HG02973 (cell line): ENCODE results near the gene CCNH.

ENCODE experiments used
- ATAC-seq: cut with Tn5 transposase; IDR thresholded peaks from one replicate; pipeline ENCODE4 v1.9.1; 2021; ENCODE audit warnings: moderate library complexity; ENCODE audit not compliant: unreplicated experiment

CCNH gene

DNA sequence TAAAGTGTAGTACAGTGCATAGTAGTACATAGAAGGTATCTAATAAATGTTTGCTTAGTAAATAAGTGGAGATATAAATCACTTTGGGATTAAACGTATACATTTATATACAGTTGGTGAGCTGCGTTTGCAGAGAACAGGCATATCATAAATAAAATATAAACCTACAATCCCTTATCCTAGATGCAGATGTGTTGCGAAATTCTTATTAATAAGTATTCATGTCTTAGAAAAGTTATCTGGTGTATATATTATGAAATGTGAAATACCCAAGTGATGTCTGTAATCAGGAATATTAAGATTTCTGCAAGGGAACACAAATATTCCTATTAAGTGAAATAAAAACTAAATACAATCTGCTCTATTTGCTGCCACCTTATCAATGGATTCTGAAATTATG, 8.8 kb downstream of the CCNH start:
- no peak for ATAC-seq

DNA sequence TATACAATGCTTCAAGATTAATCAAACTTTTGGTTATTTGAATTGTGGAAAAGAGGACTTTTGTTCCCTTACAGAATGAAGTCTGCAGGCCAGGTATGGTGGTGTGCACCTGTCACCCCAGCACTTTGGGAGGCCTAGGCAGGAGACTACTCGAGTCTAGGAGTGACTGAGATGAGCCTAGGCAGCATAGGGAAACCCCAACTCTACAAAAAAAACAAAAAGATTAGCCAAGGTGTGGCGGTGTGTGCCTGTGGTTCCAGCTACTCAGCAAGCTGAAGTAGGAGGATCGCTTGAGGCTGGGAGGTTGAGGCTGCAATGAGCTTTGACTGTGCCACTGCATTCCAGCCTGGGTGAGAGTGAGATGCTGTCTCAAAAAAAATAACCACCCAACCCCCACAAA, 9.3 kb downstream of the CCNH start:
- no peak for ATAC-seq

DNA sequence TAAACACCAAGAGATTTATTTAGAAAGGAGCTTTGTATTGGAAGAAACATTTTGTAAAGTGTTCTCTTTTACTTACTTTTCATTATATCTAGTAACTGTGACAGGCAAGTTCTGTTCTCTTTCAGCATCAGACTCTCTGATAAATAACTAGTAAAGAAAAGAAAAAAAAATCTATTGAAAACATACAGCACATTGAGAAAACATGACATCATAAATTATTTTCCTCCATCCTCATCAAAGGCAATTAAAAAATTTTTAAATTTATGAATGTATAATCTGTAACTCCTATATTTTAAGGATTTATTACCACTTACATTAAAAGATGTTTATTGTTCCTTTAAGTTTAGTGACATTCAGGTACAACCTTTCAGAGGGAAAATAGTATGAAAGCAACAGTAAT, 11.1 kb downstream of the CCNH start:
- ATAC-seq, result no peak

DNA sequence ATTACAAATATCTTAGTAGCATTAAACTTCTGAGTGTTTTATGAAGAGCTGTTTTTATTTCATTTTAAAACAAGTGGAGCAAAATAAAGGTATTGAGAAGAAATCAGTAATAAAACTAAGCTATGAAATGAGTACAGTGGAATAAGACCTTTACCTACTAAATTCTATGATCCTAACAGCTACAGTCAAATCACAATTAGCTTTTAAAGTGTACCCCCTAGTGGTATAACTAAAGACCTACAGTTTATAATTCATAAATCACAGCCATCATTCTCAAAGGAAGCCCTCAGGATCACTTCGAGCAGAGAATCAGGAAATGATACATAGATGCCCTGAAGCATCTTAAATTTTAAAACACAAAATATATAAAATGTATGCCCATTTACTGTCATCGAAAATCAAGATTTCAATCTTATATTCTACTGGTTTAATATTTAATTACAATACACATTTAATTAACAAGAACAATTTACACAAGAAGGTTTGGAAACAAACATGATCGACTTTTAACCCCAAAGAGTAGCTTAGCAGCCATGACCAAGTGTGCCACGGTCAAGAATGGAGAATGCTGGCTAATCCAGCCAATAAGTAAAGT, 12.3 kb downstream of the CCNH start:
- peak; percentile 74 for ATAC-seq

DNA sequence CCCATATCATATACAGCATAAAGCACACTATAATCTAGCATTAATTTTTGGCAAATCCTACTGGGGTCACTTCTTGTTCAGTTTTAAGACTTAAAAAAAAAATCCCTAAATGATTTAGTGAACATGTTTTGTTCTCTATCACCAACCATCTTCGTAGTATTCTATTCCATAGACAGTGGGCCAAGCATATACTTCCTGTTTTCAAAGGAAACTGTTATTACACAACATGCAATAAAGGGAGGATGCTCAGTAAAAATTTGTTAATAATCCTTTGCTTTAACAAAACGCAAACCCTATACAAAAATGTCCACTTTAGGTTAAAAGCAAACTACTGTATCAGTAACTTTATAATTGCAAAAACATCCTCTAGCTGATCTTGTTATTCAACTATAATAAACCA, 13.0 kb downstream of the CCNH start:
- ATAC-seq, result no peak

DNA sequence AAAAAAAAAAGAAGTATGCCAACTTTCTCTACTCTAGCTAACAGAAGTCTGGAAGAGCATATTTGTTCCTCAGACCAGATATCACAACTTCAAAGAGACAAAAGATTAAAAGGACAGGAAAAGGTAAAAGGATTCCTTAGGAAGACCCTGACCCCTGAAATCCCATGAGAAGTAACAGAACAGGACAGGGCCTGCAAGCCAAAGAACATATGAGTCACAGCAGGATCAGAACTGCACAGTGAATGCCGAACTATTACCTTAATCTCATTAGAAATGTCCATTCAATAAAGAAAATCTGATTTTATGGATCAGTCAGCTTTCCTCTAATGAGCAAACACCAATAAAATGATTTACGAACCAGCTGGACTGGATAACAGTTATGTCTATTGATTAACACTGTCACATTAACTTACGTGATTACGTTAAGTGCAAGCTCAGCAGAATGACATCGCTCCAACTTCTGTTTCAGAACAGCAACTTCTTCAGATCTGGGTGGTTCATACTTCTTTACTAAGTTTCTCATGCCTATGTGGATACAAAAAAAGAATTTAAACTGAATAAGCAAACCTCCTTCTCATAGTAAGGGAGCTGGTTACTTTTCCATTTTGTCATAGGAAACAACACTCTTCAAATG, 13.6 kb downstream of the CCNH start:
- ATAC-seq, result no peak

DNA sequence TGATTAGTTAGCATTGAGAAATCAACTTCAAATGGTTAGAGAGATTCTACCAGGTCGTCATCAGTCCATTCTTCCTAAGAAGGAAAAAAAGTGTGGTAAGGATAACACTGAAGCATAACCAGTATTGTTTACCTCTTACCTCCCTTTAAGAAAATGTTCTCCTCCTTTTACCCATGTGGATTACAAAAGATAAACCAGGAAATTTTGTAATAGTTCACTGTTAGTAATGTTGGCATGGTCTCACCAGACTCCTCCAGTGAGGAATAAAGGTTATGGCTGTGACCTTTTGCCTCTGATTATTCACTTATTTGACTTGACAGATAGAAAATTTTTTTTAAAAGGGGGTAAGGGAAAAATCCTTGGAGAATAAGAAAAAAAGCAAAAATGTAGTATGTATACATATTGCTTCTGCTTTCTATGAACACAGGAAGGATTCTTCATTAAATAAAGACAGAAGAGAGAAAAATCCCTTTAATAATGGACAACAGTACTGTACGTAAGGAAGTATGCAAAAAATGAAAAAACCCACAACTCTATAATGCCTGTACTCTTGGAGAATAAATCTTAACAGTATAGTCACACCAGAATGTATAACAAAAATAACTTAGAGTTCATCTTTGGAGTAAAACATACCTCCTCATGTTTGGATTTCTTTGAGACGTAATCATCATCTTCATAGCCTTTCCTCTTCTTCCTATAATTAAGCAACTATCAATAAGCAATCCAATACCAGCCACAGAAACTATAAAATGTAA, 18.1 kb downstream of the CCNH start:
- no peak for ATAC-seq

DNA sequence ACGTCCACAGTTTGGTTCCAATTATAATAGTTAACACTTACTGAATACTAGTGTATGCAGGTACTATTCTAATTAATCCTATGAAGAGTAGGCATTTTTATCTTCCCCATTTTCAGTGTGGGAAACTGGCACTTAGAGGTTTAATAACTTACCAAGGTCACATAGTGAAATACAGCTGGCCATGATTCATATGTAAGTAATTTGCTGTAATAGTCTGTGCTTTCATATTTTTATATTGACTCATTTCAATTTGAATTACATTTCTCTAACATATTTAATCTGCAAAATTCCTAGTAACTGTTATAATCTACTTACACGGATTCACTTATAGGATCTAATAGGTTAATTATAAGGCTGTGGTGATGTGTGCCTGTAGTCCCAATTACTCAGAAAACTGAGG, 19.4 kb downstream of the CCNH start:
- no peak for ATAC-seq

DNA sequence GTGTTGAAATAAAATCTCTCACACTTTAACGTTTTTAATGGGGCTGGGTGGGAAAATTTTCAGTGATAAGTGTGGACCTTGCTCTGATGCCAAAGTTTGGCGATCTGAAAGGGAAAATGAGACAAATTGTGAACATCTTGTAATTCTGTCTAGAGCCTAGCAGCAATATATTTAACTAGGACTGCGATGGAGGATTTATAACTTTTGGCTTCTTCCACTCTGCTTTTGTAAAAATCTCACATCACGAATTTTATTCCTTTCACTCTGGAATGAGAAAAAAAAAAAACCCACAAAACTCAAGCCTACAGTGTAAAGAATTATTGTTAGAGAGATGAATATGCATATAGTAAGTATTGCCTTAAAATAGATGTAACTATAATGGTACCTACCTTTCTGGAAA, 19.9 kb downstream of the CCNH start:
- ATAC-seq, result no peak

DNA sequence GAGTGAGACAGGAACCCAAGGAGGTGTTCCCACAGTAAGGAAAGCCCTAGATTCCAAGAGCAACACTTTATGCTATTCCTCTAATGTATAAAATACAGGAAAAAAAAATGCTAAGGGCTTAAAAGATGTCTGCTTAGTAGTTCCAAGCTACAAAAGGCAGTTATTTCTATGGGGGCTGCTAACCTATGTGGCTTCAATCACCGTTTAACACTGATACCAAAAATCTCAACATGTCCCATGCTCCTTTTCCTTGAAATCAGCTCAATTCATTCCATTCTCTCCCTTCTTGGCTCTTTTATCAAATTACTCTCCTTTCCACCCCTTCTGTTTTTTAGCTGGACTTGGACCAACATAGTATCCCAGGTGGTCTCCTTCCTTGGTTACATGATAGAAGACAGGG, 20.6 kb downstream of the CCNH start:
- no peak for ATAC-seq

DNA sequence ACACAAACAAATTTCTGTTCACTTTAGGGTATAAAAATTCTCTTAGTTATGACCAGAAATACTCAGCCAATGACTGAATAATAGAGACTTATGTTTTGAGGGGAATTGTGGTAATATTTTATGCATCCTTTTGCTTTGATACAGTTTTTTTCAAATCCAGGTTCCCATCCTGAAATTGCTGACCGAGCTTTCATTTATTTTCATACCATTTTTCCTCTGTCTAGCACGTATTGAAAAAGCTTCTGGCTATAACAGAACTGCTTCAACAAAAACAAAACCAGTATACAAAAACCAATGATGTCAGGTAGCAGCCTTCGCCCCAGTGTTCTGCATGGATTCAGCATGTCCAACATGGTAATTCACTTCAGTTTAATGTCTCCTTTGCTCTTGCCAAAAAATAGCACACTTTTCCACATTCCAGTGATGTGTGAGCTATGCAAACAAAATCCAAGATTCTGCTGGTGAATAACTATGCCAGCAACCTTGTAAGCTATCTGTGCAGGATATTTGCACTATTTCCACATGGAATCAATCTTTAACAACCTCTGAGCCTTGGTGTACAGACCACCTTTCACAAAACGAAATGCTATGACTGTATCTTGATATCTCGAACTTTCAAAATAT, 22.0 kb downstream of the CCNH start:
- ATAC-seq, result no peak

DNA sequence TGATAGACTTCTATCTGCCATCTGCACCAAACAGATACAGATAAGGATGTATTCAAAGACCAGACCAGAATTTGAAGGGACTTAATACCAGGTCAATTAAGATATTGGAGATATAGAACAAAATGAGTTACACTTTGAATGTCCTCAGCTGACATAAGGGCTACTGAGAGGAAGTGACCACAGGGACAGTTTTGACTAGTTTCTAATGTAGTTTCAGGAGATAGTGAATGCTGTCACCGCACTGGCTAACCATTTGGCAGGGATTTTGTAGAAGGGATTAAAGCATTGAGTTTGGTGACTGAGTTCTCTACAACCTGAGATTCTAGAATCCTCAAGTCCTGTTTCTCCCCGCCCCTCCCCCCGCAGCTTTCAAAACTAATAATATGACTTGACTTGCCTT, 22.7 kb downstream of the CCNH start:
- ATAC-seq, result no peak

DNA sequence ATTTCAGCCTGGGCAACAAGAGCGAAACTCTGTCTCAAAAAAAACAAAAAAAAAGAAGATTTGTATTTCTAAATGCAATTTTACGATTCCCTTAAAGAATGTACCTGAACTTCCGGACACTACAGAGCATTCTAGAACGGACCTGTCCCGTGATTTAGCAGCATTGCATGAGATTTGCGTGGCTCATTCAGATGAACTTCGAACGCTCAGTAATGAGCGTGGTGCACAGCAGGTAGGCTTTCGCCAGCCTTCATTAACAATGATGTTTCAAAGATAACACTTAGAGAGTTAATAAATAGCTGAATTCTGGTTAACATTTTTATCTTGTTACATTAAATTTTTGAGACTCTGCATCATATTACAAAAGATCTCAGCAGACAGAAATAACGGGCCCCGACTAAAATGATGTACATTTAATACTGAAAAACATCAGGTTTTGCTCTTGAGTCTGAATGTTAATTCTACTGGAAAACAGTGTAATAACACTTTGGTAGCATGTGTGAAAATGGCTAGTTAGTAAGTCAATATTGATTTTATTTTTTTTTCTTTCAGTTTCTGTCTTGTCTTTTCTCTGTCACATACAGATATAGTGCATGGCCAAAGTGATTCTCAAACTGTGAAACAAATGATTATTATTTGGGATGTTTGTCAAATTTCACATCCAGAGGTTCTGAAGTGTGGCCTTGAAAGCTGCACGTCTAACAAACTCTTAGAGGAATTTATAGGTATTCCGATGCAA, 23.3 kb downstream of the CCNH start:
- no peak for ATAC-seq

DNA sequence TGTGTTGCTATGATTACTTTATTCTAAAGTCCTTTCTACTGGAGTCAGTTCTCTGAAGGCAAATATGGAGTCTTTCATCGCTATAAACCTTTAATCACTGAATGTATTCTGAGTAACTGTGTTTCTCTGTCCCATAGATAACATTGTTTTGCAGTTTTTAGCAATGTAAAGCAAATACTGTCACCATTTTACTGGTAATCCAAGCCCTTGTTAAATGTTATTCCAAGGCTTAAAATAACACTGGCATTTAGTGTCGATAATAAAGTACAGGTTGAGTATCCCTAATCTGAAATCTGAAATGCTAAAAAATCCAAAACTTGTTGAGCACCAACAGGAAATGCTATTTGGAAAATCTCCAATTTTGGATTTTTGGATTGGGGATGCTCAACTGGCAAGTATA, 24.6 kb downstream of the CCNH start:
- no peak for ATAC-seq

DNA sequence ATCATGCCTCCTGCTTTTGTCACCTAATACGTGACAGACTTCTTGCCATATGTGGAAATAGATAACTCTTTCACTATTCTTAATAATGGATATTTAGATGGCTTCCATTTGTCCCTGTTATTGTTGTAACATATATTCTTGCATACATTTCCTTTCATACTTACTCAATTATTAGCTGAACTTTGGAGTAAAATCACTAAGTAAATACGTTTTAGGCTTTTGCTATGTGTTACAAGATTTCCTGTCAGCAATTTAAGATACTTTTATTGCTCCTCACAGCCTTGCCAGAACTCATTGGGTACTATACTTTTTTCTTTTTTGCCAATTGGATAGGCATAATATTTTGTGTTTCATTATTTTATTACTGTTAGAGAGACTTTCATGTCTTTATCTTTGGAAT, 26.9 kb downstream of the CCNH start:
- ATAC-seq, result no peak

DNA sequence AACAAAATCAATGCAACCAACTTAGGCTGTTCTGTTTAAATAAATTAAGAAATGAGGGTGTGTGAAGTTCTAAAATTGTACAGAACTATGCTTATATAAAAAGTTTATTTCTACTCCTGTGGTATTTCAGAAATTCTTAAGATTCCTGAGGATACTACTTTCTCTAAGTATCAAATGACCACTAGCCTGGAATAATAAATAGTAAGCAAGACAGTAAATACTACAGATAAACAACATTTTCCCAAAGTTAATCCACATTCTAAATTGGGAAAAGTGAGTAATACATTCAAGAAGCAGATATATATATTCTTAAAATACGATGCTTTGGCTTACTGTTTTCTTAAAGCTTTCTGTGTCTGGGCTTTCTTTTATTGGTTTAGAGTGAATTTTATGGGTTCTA, 29.5 kb downstream of the CCNH start:
- ATAC-seq, result no peak

DNA sequence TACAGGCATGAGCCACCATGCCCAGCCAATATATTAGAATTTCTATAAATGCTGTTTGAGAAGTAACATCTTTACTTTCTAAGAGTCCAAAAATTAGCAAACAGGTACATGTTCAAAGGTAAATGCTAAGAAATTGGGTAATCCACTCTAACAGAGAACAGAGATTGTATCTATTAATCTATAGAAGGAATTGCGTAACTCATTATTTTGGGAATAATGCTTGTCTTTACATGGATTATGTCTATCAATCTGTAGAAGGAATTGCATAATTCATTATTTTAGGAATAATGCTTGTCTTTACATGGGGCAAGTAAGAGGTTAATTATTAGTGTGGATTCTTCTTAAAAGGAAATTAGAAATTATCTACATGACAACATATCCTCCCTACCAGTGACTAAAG, 30.5 kb downstream of the CCNH start:
- no peak for ATAC-seq

DNA sequence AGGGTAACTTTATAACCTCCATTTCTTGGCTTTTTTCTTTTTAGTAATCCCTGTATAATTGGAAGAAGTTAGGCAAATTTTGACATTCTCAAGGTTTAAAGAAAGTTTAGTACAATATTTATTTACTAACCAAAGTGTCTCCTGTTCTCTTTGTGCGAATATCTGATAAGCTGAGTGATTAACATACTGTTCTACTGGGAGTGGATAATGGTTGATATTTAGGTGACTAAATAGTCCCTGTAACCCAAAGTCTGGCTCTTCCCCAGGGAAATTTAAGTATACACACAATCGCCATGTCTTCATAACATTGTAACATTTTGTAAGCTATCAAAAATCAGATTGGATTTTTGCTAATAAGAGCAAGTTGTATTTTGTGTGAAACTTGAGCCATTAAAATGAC, 40.0 kb downstream of the CCNH start:
- ATAC-seq, result no peak

DNA sequence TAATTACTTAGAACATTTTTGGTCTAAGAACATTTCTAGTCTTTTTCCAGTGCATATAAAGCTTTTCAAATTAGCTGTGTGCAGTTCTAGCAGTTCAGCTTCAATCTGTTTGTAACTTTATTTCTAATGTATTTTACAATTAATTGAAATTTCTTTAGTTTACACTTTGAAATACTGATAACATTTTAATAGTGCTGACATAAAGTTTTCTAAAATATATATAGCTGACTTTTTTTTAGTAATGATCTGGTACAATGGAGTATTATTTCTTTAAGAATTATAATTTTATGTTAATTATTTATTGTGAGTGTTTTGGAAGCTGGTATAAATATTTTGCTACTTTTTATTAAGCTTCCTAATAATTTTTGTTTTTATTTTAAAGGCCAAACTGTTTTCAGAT, 43.3 kb downstream of the CCNH start:
- ATAC-seq, result no peak

DNA sequence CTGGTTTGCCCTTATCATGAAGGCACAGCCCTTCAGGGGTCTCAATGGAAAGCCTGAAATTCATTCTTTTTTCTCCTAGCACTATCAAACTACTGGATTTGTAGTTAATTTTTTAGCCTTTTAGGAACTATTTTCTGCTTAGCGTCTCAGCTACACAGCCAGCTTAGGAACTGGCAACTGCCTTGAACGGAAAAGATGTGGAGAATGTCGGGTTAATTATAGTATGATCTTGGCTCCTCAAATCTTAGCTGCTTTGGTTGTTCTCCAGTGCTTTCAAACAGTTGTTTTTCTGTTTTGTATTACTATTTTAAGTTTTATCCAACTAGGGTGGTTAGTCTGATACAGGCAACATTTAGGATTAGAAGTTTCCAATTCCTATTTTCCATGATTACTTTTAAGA, 44.1 kb downstream of the CCNH start:
- no peak for ATAC-seq

DNA sequence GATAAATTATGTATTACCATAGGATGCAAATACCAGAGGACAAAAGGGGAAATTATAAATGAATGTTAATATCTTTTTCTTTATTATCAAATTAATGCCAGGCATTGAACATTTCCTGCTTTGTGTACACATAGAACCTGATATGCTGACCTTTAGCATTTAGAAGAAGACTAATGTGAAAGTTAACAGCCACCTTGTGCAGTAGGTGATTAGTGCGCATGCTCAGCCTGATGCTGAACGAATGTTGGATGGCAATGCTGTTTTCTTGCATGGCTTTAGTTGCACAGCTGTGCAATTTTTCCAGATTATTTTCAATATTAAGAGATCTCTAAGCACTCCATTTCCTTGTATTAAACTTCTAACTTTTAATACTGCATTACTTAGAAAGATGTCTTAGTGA, 45.5 kb downstream of the CCNH start:
- no peak for ATAC-seq
